T47D (cell line): Measurements from ENCODE around the gene EPS8L2.

Experiments used
- DNase-seq, 2 experiments: peaks; one replicate each; pipeline versions ENCODE4 v3.0.0 to v3.0.0-alpha.2; 2011 to 2012; ENCODE audit warnings: low read depth in 1 of 2, low spot score in 1 of 2
- JUND ChIP-seq: IDR thresholded peaks from 2 replicates; pipeline ENCODE4 v1.6.1; 2012; ENCODE audit warnings: low read depth
- in situ Hi-C: cut with HindIII; loops from 2 replicates; pipeline ENCODE4 v1.10.0; 2016; ENCODE audit warnings: low sequenced_read_pairs, low pct_unique_long_range_greater_than_20kb

The EPS8L2 gene

GRCh38 chr11:765802-766091 lies 59.7 kb downstream of the EPS8L2 start:
- no peak for DNase-seq
- in situ Hi-C loops: no loop called here
- no peak for TF ChIP-seq JUND

DNA sequence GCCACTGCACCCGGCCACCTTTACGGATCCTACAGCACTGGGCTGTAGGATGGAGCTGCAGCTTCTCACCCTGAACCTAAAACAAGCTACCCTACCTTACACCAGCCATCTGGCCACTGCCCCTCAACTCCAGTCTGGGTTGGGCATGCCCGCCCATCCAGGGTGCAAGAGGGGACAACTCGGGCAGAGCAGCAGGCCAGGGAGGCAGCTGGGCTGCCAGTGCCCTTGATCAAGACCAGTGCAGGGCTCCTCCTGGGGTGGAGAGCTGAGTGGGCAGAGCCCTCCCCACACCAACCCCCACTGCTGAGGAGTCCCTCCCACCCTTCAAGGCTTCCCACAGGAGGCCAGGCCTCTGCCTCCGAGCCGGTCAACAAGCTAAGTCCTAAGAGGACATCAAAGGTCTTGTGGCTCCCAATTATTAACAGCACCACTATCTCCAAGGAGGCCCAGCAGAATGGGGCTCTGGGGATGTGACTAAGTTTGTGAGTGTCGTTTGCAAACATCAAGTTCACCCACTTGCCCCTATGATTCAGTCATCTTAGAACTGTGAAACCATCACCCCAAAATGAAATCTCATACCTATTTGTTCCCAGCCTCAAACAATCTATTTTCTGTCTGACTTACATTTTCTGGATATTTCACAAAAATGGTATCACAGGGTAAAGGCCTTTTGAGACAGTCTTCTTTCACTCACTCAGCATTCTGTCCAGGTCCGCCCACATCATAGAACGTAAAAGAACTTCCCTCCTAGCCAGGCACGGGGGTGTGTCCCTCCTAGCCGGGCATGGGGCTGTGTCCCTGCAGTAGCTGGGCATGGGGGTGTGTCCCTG lies 60.3 kb downstream of the EPS8L2 start:
- no peak for TF ChIP-seq JUND
- no peak for DNase-seq
- in situ Hi-C loops: no loop called here

- in situ Hi-C loops: no loop called here
Observed at GRCh38 chr11:766936-767210, 60.8 kb downstream of the EPS8L2 start.

DNA sequence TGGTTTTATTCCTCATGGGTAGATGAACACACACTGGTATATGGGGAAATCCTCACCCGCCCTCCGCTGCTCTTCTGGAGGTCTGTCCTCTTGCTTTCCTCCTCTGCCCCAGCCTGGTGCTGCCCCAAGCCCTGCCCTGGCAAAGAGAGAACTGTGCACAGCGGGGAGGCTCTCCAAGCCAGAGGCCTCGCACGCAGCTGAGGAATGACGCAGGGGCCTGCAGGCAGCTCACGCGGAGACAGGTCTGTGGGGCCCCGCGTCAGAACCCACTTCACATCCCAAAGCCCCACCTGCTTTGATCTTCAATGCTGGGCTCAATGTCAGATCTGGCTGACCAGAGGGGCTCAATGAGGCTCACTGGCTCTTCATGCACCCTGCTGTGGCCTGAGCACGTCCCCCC lies 61.2 kb downstream of the EPS8L2 start:
- in situ Hi-C loops: no loop called here

More at GRCh38 chr11:766936-767210, 60.8 kb downstream of the EPS8L2 start:
- DNase-seq: no peak
- no peak for TF ChIP-seq JUND

GRCh38 chr11:769887-770641 lies 64.0 kb downstream of the EPS8L2 start:
- TF ChIP-seq JUND: no peak
- in situ Hi-C loops: no loop called here
- DNase-seq: no peak

More for the DNA sequence above, 61.2 kb downstream of the EPS8L2 start:
- no peak for TF ChIP-seq JUND
- no peak for DNase-seq

GRCh38 chr11:770642-771616 lies 64.9 kb downstream of the EPS8L2 start:
- DNase-seq: no peak
- in situ Hi-C loops: no loop called here
- TF ChIP-seq JUND: no peak

DNA sequence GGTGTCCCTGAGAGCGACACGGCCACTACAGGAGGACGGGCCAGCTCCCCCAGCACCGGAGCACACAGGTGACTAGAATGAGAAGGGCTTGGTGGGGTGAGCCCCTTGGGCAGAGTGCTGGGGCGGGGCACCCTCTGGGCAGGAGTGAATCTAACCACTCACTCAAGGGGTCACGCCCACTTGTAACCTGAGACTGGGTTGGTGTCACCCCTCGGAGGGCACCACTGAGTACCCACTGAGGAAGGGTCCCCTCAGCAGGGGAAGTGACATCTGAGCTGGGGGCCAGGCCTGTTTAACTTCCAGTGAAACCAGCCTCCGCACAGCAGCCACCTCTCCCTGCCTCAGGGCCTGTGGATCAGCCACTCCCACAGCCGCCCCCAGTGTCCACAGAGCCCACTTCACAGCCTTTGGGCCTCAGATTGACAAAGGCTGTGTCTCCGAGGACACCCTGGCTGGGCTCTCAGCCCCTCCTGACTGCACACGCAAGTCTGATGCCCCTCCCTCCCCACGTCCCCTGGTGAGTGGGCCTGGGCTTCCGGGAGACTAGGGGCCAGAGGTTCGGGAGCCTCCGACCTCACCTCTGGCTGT lies 65.7 kb downstream of the EPS8L2 start:
- TF ChIP-seq JUND: no peak
- in situ Hi-C loops: no loop called here

DNA sequence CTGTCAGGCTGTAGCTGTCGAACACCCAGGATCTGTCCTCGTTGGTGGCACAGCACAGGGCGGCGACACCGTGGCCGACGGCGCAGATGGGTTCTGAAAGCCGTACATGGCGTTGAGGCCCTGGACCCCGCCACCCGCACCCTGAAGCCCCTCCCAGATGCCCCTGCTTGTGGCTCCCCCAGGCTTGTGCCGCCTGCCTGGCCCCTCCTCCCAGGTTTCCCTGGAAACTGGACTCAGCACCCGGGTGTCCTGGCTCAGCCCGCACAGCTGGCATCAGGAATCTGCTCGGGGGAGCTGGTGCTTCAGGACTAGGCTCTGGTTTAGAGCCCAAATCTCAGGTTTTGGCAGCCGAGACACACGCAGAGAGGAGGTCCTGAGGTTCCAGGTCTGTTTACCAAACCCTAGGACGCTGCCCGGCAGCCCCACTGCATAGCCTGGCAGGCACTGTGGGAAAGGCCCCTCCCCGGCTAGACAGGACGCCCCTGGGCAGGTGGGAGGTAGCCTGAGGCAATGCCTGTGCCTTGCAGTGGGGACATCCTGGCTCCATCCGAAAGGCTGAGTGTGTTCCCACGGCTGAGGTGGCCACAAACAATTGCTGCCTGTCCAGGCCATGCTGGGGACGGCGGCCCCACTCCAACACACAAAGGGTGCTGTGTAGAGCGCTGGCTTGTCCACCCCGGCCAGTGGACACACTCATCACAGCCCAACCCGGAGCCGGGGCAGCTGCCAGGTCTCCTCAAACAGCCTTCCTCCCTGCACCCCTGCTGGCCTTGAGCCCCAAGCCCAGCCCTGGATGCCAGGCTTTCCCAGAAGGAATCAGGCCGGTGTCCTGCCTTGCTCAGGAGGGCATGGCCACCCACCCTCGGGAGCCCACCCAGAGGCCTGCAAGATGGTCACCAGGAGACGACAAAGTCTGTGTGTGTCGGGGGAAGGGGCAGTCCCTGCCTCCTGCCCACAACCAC lies 66.7 kb downstream of the EPS8L2 start:
- TF ChIP-seq JUND: no peak
- in situ Hi-C loops: no loop called here
- DNase-seq: no peak

More for the DNA sequence above, 65.7 kb downstream of the EPS8L2 start:
- no peak for DNase-seq

- in situ Hi-C loops: no loop called here
- no peak for TF ChIP-seq JUND
- no peak for DNase-seq
Observed at GRCh38 chr11:773425-773824, 67.4 kb downstream of the EPS8L2 start.

DNA sequence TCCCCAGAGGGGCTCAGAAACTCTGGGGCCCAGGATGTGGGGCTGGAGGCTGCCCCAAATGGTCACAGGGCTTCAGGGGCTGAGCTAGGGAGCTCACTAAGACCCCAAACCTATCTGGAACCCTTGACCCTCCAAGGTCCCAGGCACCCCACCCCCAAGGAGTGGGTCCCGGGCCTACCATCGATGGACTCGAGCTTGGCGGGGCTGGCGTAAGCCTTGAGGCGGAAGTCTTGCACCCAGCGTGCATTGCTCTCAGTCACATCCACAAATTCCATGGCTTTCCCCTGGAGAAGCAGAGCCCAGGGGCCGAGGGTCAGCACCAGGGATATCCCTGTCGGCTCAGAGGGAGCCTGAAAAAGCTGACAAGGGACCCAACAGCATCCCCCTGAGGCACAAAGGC lies 67.8 kb downstream of the EPS8L2 start:
- TF ChIP-seq JUND: no peak
- DNase-seq: no peak
- in situ Hi-C loops: no loop called here

DNA sequence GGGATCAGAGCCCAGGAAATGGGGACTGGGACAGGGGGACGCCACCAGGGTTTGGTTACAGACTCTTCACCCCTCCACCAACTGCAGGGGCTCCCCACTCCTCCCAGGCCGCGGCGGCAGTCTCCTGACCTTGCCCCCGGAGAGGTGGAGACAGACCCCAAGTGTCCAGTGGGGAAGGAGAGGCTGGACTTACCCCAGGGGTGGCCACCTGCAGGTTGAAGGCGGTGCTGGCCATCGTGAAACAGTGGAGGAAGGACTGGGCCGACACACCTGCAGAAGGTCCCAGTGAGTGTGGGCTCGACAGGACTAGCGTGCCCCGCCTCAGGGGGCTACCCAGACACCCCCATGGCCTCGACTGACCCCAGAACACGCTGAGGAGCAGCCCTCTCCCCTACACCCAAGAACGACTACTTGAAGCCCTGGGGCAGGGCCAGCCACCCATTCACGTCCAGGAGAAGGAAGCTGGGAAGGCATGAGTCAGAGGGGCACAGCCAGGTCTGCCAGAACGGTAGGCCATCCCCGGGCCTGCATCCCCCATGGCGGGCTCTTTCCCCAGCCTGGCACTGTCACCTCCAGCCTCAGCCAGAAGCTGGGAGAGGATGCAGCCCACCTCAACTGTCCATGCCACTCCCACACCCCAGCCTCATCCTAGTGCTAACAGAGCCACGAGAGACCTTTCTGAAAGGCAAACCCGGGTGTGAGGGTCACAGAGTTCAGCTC lies 69.0 kb downstream of the EPS8L2 start:
- in situ Hi-C loops: no loop called here

More for the DNA sequence above, 69.0 kb downstream of the EPS8L2 start:
- no peak for DNase-seq
- TF ChIP-seq JUND: no peak
